Measurements from ENCODE around the gene CBLN3. TPM values are rescaled to one million over a fixed set of nuclear protein-coding genes. Genes with fewer than 3 reads are reported as not detected.

CBLN3 gene
- total and polyA plus RNA-seq, 9 of the 15 experiments (the other 6 are each of a cell fraction or from before 2014, with no cell fraction given), result 0.05 to 0.59 (median 0.26) TPM; not detected in 1

DNA sequence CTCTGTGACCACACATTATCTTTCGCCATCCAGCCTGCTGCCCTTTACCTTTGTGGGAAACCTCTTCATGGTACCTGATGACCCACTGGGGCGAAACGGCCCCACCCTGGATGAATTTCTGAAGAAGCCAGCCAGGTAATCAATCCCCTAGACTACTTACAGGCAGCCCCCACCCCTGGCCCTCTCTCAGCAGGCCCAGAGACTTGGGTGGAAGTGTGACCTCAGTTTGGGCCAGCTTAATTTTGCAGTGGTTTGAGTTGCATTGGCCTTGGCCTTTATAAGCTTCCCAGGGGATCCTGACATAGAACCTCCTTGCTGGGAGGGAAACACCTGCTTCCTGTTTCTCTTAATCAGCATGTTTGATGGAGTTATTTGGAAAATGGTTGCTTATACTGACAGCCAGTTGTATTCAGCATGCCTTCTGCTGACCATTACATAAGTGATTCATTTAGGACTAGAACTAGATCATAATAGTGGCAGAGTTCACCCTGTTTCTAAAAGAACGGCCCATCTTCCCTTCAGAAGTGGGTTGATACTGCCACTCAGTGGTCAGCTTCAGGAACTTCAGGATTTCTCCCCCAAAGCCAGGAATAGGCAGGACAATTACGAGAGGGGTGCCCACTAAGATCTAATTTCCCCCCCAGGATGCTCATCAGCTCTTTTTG, 7.0 kb upstream of the CBLN3 start:
- Histone ChIP-seq H2AFZ (ENCODE audit: low read depth, low read length) (no peak overlapping the region), H4K20me1 (replicated peaks; ENCODE audit: control insufficient read depth, insufficient read depth, low read length) (peaks cover 5% of the 10 kb centered on the region; the same call in 1 of the 2 replicates), H3K4me1 (replicated peaks in 1 of 2; ENCODE audit: control insufficient read depth in 2 of 2, insufficient read depth in 2 of 2, low read length in 2 of 2) (peaks cover 2 to 17% of the 10 kb centered on the region in 2 experiments; a peak in 4 of 5 replicates), H3K4me3 (no peak overlapping the region), H3K4me2 (ENCODE audit: insufficient read depth, low read length) (no peak overlapping the region), H3K27me3 (ENCODE audit: control insufficient read depth in 2 of 2, insufficient read depth in 2 of 2, low read length in 2 of 2) (no peaks in the 10 kb centered on the region), H3K9ac (ENCODE audit: insufficient read depth in 1 of 2, low read depth in 2 of 2, low read length in 2 of 2) (no peak overlapping the region), H3K9me3 (replicated peaks; ENCODE audit: control insufficient read depth, insufficient read depth, low read depth, low read length) (no peaks in the 10 kb centered on the region), H3K27ac (ENCODE audit: extremely low read depth, low read depth, low read length) (no peak overlapping the region), H3K36me3 (ENCODE audit: control insufficient read depth, insufficient read depth, low read length) (peaks cover 71% of the 10 kb centered on the region), H3K79me2 (ENCODE audit: control insufficient read depth, insufficient read depth, low read length) (peaks cover 9% of the 10 kb centered on the region; the same call in 2 of the 3 replicates), H3K9me1 (ENCODE audit: control insufficient read depth, insufficient read depth, low read length) (no peaks in the 10 kb centered on the region)
- ATAC-seq (peak; percentile 68), DNase-seq (ENCODE audit: extremely low read depth in 1 of 4, low spot score in 3 of 4) (peak; percentile 42 to 67 (median 59)), FAIRE-seq (peak; percentile 79)
- intact Hi-C loops (cut with micrococcal nuclease) (loop anchor here (1.0 kb wide), 1 partner anchor 103 kb away; no protein-coding TSS in a partner anchor), in situ Hi-C loops (cut with MboI) (loop anchor here (10.0 kb wide), 2 partner anchors 192 to 382 kb away; partner anchors contain the start of genes CARMIL3 and TINF2)
- 46% methylated on average over 3 of the region's 5 CpGs for WGBS (ENCODE audit: insufficient coverage, low coverage, missing lambda C conversion rate)
- POLR2A ChIA-PET, result interaction anchor here (0.7 to 2.9 kb wide), 11 partner anchors 19 to 174 kb away, joined by 3 to 20 read pairs (median 4); partner anchors contain the start of genes ADCY4 and RABGGTA
- no TSS peak for BruUV-seq (replicated peaks)
- CTCF ChIA-PET (ENCODE audit: low intra/inter-chr PET ratio), result interaction anchor here (0.8 to 4.6 kb wide), 4 partner anchors 103 to 423 kb away, joined by 3 to 35 read pairs (median 4); partner anchors contain the start of gene ADCY4
- TF ChIP-seq HIVEP1 (CRISPR knock-in tag; IDR thresholded peaks at IDR 0.05) (no peak), ZNF316 (IDR thresholded peaks at IDR 0.05) (peak; percentile 31; the same call in 1 of the 2 replicates), REST (IDR thresholded peaks at IDR 0.05; ENCODE audit: borderline replicate concordance) (peak; percentile 52; the same call in 1 of the 2 replicates), REST (CRISPR knock-in tag; IDR thresholded peaks at IDR 0.05; ENCODE audit: low read depth) (no peak), ETV1 (tag; conservative IDR thresholded peaks at IDR 0.05; ENCODE audit: low read depth) (no peak), CC2D1A (IDR thresholded peaks at IDR 0.05) (0 out of 2 replicates have a peak, but pooled peaks have one; percentile 15), C11orf30 (IDR thresholded peaks at IDR 0.05; ENCODE audit: low read depth) (peak; percentile 36)
- TF ChIP-seq, protein P1, sequence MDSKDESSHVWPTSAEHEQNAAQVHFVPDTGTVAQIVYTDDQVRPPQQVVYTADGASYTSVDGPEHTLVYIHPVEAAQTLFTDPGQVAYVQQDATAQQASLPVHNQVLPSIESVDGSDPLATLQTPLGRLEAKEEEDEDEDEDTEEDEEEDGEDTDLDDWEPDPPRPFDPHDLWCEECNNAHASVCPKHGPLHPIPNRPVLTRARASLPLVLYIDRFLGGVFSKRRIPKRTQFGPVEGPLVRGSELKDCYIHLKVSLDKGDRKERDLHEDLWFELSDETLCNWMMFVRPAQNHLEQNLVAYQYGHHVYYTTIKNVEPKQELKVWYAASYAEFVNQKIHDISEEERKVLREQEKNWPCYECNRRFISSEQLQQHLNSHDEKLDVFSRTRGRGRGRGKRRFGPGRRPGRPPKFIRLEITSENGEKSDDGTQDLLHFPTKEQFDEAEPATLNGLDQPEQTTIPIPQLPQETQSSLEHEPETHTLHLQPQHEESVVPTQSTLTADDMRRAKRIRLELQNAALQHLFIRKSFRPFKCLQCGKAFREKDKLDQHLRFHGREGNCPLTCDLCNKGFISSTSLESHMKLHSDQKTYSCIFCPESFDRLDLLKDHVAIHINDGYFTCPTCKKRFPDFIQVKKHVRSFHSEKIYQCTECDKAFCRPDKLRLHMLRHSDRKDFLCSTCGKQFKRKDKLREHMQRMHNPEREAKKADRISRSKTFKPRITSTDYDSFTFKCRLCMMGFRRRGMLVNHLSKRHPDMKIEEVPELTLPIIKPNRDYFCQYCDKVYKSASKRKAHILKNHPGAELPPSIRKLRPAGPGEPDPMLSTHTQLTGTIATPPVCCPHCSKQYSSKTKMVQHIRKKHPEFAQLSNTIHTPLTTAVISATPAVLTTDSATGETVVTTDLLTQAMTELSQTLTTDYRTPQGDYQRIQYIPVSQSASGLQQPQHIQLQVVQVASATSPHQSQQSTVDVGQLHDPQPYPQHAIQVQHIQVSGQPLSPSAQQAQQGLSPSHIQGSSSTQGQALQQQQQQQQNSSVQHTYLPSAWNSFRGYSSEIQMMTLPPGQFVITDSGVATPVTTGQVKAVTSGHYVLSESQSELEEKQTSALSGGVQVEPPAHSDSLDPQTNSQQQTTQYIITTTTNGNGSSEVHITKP (IDR thresholded peaks at IDR 0.05; ENCODE audit: partially characterized antibody), result peak; percentile 17
